Kidney tubule cell (primary cell): ENCODE measurements around the gene B4GALNT2.

Experiments used
- DNase-seq: peaks from one replicate; pipeline ENCODE4 v3.0.0-alpha.2; 2018; ENCODE audit warnings: low spot score

The B4GALNT2 gene

DNA sequence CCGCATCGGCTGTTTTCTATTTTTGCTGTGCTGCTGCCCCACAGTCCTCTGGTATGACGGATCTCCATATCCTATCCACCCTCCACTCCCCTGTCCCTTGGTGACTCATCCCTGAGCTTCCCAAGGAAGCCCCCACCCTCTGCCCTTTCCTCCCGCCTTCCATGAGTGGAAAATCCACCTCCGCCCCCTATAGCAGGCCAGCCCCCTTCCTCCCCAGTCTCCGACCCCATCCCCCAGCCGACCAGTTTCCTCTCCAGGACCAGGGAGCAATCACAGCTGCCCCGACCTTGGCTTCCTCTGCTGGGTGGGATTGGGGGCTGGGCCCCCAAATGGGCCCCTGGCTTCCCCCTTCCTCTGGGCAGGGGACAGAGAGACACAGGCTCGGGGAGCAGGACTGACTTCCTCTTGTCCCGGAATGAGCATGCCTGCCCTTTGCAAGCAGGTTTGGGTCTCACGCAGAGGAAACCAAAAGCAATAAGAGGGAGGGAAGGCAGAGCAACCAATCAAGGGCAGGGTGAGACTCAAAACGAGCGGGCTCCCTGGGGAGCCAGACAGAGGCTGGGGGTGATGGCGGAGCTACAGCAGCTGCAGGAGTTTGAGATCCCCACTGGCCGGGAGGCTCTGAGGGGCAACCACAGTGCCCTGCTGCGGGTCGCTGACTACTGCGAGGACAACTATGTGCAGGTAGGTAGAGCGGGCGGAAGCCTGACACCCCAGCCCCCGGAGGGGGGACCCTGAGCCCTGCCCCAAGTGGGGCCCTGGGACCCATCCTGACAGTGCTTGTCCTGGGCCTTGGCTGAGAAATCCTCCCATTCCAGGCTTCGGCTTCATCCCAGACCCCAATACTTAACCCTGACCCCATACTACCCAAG is 77.8 kb downstream of the B4GALNT2 start, which contains the start of the genes ABI3 and GNGT2:
TSS of gene ABI3 (plus strand) at position 550 of the 872 bp plus-strand sequence. CDS start at position 568, 18 bp downstream.
TSS of gene GNGT2 (minus strand) at position 417 of the 872 bp plus-strand sequence. CDS start 3,152 bp downstream, outside the sequence.
- DNase-seq = peak; percentile 53

DNA sequence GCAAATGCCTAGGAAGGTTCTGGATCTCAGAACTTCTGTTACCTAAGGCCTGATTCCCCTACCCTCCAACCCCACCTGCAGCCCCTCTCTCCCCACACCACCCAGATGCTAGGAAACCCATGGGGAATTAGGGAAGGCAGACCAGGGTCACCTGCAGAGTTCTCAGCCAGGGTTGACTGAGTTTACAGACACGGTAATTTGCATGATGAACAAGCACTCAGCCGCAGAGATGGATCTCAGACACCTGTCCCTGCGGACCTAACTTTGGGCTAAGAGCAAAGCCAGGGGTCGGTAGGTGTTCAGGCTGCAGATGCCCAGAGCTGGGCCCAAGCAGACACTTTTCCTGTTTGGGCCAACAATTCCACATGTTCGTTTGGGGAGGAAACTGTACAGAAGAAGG is 80.8 kb downstream of the B4GALNT2 start:
- DNase-seq = no peak

DNA sequence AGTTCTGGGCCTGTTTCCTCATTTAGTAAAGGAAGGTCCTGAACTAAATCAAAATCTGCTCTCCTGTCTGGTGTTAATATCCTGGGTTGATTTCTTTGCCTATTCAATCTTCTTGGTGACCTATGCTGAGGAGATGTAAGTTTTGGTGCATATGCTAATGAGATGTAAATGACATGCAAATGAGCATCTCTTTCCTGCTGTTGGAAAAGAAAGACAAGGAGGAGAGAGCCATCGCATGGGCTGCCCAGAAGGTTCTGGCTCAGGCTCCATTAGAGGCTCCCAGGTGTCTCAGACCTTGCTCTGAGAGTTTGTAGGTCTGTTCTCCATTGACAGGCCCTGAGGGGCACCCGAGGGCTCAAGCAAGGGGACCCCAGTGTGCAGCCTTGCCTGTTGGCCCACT is 81.3 kb downstream of the B4GALNT2 start:
- DNase-seq = no peak

DNA sequence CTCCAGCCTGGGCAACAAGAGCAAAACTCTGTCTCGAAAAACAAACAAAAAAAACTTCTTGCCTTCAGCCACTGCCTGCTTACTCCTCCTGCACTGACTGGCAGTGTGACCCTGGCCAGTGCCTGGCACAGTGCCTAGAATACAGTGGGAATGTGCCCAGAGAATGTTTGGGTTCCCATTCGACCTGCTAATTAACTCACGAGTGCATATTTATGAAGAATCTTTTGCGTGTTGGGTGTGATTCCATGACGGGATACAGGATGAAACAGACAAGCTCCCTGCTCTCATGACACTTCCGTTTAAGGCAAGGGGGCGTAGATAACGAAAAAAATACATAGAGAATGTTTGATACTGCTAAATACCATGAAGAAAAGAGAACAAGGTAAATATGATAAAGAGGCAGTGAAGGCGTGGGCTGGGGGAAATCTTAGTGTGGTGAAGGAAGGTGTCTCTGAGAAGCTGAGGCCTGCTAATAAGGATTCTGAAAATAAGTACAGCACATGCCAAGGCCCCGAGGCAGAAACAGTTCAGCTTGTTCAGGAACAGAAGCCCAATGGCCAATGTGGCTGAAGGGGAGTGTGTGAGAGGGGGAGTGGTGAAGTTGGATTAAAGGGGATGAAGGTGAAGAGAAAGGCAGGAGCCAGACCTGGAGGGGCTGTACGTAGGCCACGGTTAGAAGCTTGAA is 82.2 kb downstream of the B4GALNT2 start:
- DNase-seq = peak; percentile 36

DNA sequence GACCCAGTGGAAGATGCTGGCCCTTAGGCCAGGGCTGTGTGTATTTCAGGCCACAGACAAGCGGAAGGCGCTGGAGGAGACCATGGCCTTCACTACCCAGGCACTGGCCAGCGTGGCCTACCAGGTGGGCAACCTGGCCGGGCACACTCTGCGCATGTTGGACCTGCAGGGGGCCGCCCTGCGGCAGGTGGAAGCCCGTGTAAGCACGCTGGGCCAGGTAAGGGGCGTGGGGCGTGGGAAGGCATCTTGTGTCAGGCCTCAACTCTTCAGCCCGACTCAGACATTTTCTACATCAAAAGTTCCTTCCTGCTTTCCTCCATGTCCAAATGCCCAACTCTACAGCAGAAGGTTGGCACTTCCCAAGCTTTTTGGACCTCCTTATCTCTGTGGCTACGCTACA is 83.9 kb downstream of the B4GALNT2 start:
- no peak for DNase-seq

DNA sequence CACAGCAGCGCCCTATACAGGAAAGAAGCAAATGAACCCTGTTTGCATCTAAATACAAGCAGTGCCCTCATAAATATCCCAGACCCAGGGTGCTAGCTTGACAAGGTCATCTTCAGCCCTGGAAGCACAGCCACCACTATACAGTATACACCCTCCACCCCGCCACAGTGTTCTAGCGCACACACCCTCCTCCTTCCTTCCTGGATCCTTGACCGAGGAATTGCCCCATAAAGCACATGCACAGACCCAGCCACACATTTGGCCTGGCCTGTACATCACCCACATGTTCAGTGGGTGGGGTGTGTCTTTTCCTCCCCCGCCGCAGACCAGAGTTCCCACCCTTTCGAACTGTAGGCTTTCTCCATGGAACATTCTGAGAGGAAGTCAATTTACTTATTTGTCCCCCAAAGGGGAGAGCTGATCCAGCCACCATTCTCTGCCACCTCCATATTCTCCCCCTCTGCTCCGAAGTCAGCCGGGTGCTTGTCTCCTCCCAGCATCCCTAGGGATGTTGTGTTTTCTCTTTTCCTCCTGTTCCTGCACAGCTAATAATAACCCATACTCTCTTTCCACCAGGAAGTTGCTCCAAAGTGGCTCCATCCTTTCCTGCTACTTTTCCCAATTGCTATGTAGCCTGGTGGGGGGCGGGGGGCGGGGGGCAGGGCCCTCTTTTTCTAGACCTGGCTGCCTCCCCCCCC is 84.5 kb downstream of the B4GALNT2 start:
- no peak for DNase-seq

DNA sequence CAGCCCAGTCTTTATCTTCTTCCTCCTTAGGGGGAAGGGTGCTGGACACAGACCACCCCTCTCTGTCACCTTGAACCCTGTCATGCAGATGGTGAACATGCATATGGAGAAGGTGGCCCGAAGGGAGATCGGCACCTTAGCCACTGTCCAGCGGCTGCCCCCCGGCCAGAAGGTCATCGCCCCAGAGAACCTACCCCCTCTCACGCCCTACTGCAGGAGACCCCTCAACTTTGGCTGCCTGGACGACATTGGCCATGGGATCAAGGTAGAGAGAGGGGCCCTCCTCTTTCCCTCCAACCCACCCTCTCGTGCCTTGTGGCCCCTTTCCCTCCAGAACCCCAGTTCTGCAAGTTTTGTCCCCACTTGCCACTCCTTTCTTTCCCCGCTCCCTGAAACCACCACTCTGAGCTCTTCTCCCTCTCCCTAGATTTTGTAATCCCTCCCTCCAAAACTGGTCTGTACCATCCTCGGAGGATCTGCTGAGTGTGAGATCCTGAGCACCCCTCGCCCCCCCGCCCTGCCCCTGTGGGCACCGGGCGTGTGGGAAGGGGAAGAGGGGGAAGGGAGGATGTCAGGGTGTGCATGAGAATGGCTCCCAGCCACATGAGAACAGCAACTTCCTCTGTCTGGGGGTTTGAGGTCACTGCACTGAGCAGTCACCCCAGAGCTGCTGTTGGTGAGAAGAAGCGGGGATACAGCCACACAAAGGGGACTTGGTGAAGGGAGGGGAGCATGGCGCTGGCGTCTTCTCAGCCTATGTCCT is 85.3 kb downstream of the B4GALNT2 start:
- no peak for DNase-seq

DNA sequence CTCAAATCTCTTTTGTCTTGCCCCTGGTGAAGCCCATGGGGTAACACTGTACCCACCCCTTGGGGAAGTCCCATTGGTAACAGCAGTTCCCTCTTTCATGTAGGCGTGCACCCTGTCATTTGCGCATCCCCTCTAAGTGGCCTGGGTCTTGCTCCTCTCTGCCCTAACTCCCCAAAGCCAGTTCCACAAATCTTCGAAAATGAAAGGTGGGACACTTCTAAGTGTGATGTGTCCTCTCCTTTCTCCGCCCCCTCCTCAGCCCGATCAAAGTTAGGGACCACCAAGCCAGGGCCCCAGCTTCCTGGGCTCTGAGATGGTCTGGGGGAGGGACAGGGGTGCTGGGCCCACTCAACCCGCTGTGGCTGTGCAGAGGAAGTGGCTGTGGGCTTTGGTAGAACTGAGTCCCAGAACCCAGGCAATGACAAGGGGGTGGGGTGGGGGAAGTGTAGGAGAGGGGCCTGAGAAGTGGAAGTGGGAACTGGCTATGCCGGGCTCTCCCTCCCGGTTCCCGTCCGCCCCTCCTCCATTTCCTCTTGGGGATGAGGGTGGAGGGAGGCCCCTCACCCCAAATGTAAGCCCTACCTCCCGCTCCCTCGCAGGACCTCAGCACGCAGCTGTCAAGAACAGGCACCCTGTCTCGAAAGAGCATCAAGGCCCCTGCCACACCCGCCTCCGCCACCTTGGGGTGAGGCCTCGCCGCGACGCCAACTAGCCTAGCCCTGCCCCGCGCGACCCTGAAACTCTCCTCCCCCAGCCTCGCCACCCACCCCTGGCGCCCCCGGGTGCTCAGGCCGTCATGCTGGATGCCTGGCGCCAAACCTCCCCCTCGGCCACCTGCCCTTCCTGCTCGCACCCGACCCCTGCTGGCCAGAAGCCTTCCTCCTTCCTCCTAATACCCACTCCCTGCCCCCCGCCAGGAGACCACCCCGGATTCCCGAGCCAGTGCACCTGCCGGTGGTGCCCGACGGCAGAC is 86.7 kb downstream of the B4GALNT2 start:
- DNase-seq = no peak

DNA sequence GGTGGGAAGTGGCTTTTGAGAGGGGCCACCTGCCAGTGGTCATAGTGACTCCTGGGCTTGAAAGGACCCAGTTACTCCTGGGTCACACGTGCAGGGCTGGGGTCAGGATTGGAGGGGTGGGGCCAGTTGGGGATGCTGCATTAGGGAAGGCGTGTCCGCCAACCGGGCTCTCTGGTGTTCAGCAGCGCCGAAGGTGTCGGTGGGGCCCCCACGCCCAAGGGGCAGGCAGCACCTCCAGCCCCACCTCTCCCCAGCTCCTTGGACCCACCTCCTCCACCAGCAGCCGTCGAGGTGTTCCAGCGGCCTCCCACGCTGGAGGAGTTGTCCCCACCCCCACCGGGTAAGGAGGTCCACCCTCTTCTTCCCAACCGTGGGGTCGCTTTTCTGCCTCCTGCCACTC is 87.4 kb downstream of the B4GALNT2 start:
- no peak for DNase-seq

DNA sequence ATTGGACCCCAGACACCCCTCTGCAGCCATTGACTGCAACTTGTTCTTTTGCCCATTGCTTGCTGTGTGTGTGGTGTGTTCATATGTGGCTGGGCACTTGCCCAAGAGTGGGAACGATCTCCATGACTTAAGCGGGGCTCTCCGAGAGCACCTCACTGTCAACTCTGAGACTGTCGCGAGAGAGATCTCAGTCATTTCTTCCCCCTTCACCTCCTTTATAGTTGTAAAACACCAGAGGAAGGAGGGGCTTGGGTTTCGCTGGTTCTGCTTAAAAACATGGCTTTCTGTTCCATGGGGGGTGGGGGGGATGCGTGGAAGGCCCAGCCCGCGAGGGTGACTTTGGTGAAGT is 90.6 kb downstream of the B4GALNT2 start:
- no peak for DNase-seq

DNA sequence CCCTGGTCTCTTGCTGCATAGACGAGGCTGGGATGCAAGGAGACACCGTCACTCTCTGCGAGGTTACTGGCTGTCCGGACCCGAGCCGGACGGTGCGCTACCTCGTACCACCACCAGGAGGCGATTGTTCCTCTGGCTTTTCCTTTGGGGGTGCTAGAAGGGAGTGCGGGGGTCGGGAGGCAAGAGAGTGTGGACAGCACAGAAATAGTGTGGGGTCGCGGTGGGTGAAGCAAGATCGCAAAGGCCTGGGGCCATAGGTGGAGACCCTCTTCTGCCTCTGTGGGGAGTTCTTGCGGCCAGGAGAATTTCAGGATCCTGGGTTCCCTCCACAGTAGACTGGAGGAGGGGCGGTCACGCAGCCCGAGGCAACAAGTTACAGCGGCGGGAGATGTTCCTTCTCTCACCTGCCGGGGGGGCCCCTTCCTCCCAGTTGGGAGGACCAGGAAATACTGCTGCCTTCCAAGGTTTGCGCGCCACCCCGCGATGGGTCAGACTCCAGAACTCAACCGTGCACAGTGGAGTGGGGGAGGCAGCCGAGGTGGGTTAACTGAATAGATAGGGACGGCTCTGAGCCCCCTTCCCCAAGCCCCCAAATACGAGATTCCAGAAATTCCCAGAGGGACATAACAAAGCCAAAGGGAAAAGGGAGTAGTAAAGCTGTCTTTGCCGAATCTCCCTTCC is 91.1 kb downstream of the B4GALNT2 start:
- peak; percentile 41 for DNase-seq

DNA sequence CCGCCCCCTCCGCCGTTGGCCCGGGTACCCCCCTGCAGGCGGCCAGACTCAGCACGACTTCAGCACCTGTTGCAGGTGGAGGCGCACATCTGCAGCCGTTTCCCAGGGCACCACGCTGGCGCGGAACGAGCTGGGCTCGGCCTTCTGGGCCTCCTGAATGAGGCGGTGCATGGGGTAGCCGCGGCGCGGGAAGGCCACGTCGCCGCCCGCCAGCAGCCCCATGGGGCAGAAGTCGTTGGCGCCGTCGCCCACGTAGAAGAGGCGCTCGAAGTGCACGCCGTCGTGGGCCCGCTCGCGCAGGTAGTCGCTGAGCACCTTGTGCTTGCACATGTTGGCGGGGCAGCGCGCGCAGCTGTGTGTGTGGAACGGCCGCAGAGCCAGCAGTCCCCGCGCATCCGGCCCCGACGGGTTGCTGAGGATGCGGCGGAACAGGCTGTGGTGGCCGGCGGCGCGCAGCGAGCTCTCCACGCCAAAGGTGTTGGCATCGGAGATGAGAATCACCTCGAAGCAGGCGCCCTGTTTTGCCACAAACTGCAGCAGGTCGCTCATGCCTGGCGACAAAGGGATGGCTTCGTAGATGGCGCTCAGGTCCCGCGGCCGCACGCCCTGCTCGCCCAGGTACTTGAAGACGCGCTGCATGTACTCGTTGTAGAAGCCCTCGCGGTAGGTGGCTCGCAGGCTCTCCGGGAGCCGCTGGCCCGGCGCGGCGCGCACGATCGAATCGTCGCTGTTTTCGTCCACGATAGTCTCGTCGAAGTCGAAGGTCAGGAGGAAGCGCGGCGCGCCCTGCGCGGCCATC is 91.8 kb downstream of the B4GALNT2 start:
- no peak for DNase-seq

DNA sequence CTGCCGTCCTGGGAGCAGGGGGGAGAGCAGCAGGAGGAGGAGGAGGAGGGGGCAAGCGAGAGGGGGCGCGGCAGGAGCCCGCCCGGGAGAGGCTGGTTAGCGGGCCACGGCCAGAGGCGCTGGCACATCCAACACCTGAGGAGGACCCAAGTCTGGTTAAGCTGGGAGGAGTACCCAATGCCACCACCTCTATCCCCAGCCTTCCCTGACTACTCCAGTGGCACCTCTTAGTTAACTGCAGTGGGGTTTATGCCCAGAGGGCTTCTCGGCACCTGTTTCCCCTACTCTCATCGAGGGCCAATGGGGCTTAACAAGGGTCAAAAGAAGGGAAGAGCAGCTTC is 92.4 kb downstream of the B4GALNT2 start:
- no peak for DNase-seq

DNA sequence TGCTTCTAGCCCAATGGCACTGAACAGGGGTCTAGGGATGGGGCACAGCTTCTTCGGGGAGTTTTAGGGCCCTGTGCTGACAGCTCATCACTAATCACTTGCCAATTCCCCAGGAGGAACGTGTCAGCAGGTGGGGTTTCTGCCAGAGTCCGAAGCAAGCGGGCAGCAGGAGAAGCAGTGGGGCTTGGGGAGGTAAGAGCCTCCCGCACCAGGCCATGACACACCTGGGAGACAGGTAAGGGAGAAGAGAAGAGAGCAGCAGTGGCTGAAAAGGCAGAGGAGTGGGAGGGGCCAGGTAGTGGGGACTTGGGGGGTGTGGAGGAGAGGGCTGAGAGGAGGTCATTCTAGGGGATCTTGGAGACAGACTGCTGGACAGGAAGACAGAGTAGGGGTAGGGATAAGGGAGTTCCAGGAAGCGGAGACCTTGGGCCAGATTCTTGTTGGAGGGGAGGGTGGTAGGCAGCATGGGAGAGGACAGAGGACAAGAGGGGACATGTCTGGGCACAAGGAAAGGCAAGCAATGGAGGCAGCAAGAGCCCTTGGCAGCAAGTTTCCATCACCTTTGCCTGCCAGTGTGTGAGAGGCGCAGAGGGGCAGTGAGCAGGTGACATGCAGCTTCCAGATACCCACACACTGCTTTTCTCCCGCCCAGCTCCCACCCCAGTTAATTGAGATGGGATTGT is 93.1 kb downstream of the B4GALNT2 start:
- DNase-seq = no peak
